HG02885 (cell line): Measurements from ENCODE around the gene RIPPLY3.
A peak's percentile ranks its signal among the peaks of the same experiment; 100 is the strongest.

Experiments used
- ATAC-seq: cut with Tn5 transposase; IDR thresholded peaks from one replicate; pipeline ENCODE4 v1.9.1; 2021; ENCODE audit warnings: mild to moderate bottlenecking; ENCODE audit not compliant: unreplicated experiment, poor library complexity

Gene RIPPLY3

GRCh38 chr21:37055271-37055855 is 48.9 kb downstream of the RIPPLY3 start:
- no peak for ATAC-seq

GRCh38 chr21:37057614-37058013 is 51.1 kb downstream of the RIPPLY3 start:
- ATAC-seq = no peak

GRCh38 chr21:37058261-37058660 is 51.8 kb downstream of the RIPPLY3 start:
- no peak for ATAC-seq

- no peak for ATAC-seq
Measured at GRCh38 chr21:37059181-37059580, 52.7 kb downstream of the RIPPLY3 start.

- ATAC-seq = no peak
Measured at GRCh38 chr21:37060296-37060695, 53.8 kb downstream of the RIPPLY3 start.

GRCh38 chr21:37061926-37062592 is 55.6 kb downstream of the RIPPLY3 start:
- peak; percentile 55 for ATAC-seq

GRCh38 chr21:37062593-37062935 is 56.1 kb downstream of the RIPPLY3 start:
- no peak for ATAC-seq

- ATAC-seq = no peak
Measured at GRCh38 chr21:37063433-37063832, 56.9 kb downstream of the RIPPLY3 start.

GRCh38 chr21:37064841-37065240 is 58.3 kb downstream of the RIPPLY3 start:
- no peak for ATAC-seq

GRCh38 chr21:37065561-37066177 is 59.2 kb downstream of the RIPPLY3 start:
- no peak for ATAC-seq
